Measurements from ENCODE around the gene SLC16A4.
"Not testable (repeated sequence)": the region's sequence is repeated elsewhere in the genome, so short reads cannot be mapped to it uniquely, and the experiment has no call there.

SLC16A4 gene

GRCh38 chr1:110424699-110425611, 34.1 kb upstream of the SLC16A4 start:
- TF ChIP-seq MYC (IDR thresholded peaks at IDR 0.05; ENCODE audit: low read depth, low read length): no peak
- TF ChIP-seq, protein P1, sequence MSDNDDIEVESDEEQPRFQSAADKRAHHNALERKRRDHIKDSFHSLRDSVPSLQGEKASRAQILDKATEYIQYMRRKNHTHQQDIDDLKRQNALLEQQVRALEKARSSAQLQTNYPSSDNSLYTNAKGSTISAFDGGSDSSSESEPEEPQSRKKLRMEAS (IDR thresholded peaks at IDR 0.05; ENCODE audit: low read depth, low read length): no peak
- TF ChIP-seq POLR2A (IDR thresholded peaks at IDR 0.05; ENCODE audit: extremely low read depth, insufficient read length): no peak
- TF ChIP-seq, protein P2, sequence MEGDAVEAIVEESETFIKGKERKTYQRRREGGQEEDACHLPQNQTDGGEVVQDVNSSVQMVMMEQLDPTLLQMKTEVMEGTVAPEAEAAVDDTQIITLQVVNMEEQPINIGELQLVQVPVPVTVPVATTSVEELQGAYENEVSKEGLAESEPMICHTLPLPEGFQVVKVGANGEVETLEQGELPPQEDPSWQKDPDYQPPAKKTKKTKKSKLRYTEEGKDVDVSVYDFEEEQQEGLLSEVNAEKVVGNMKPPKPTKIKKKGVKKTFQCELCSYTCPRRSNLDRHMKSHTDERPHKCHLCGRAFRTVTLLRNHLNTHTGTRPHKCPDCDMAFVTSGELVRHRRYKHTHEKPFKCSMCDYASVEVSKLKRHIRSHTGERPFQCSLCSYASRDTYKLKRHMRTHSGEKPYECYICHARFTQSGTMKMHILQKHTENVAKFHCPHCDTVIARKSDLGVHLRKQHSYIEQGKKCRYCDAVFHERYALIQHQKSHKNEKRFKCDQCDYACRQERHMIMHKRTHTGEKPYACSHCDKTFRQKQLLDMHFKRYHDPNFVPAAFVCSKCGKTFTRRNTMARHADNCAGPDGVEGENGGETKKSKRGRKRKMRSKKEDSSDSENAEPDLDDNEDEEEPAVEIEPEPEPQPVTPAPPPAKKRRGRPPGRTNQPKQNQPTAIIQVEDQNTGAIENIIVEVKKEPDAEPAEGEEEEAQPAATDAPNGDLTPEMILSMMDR (IDR thresholded peaks at IDR 0.05; ENCODE audit: low read depth, low read length): no peak
- DNase-seq (ENCODE audit: low read depth): no peak
- no peak overlapping the region for H3K4me3 ChIP-seq (ENCODE audit: low read depth, low read length)

- DNase-seq (ENCODE audit: low read depth): peak; percentile 50
- H3K4me3 ChIP-seq (ENCODE audit: low read depth, low read length): no peak overlapping the region
- TF ChIP-seq, protein P2 (IDR thresholded peaks at IDR 0.05; ENCODE audit: low read depth, low read length): no peak
- TF ChIP-seq POLR2A (IDR thresholded peaks at IDR 0.05; ENCODE audit: extremely low read depth, insufficient read length) (no peak), MYC (IDR thresholded peaks at IDR 0.05; ENCODE audit: low read depth, low read length) (no peak)
- TF ChIP-seq, protein P1 (IDR thresholded peaks at IDR 0.05; ENCODE audit: low read depth, low read length): no peak
Measured at GRCh38 chr1:110420874-110421793, 30.3 kb upstream of the SLC16A4 start.

DNA sequence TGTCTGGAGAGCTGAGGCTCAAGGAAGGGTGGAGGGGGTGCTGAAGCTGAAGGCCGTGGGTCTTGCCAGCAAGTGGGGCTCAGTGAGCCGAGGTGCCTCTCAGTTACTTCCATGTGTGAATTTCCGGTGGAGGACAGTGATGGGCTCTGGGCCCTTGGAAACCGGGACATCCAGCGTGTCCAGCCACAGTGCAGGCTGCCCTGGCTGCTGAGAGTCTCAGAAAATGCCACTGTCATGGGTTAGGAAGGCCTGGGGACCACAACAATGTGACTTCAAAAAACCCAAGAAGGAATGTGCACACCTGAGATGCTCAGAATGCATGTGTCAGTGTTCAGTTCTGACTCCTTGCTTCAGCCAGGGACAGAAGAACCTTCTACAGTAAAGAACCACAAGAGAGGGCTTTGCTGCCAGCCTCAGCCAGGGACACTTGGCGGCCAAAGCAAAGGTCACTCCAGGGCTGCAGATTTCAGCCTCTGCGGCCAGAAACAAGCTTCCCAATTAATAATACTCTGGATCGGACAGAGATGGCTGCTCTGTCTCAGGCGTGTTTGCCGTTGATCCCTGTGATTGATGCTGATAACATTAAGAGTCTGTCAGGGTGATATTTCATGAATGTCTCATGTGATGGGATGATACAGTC, 29.3 kb upstream of the SLC16A4 start:
- TF ChIP-seq, protein P2 (IDR thresholded peaks at IDR 0.05; ENCODE audit: low read depth, low read length): no peak
- TF ChIP-seq, protein P1 (IDR thresholded peaks at IDR 0.05; ENCODE audit: low read depth, low read length): no peak
- no peak for TF ChIP-seq MYC (IDR thresholded peaks at IDR 0.05; ENCODE audit: low read depth, low read length)
- TF ChIP-seq POLR2A (IDR thresholded peaks at IDR 0.05; ENCODE audit: extremely low read depth, insufficient read length): no peak
- H3K4me3 ChIP-seq (ENCODE audit: low read depth, low read length): no peak overlapping the region
- DNase-seq (ENCODE audit: low read depth): no peak

DNA sequence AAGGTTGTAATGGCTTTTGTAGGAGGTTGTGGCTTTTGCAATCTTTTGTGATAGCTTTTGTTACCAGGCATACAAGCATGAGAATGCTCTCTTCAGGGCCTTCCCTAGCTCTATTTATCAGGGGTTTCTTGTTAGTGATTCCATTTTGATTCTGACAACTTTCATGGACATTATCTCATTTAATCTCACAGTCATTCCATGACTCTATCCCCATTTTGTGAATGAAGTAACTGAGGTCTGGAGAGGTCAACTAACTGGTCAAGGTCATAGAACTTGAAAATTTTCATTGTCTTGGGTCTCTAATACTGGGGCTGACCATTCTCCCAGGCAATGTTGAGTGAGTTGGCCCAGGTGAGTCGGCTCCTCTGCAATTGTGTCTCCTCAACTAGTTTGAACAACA, 27.9 kb upstream of the SLC16A4 start:
- TF ChIP-seq, protein P2 (IDR thresholded peaks at IDR 0.05; ENCODE audit: low read depth, low read length): no peak
- TF ChIP-seq MYC (IDR thresholded peaks at IDR 0.05; ENCODE audit: low read depth, low read length) (no peak), POLR2A (IDR thresholded peaks at IDR 0.05; ENCODE audit: extremely low read depth, insufficient read length) (no peak)
- TF ChIP-seq, protein P1 (IDR thresholded peaks at IDR 0.05; ENCODE audit: low read depth, low read length): no peak
- H3K4me3 ChIP-seq (ENCODE audit: low read depth, low read length): no peak overlapping the region
- DNase-seq (ENCODE audit: low read depth): no peak

DNA sequence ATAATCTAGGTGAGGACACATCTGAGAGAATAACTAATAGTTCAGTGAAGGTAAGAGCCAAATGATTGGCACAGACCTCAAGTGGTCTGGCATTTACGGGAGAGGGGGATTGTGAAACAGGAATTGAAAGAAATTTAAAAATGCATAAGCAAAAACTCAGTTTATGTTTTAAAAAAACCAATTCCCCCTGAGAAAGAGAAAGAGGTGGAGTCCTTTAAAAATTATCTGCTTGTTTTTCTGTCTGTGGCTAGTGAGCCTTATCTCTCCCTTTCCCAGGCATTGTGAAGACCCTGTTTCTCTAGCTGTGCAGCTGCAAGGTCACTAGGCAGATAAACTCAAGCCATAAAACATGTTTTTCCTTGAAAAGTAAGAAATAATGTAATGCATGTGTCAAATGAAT, 22.2 kb upstream of the SLC16A4 start:
- not testable (repeated sequence) for DNase-seq (ENCODE audit: low read depth); H3K4me3 ChIP-seq (ENCODE audit: low read depth, low read length)

All from NB4 (cell line).